CD4-positive, CD25-positive, alpha-beta regulatory T cell (primary cell): Measurements from ENCODE around the gene CORO1C. TPM values are rescaled to one million over a fixed set of nuclear protein-coding genes. Genes with fewer than 3 reads are reported as not detected.
"Not testable (repeated sequence)": the region's sequence is repeated elsewhere in the genome, so short reads cannot be mapped to it uniquely, and the experiment has no call there.

ENCODE experiments used
- ATAC-seq, 2 donors: fragments of 150-1000 bp; cut with Tn5 transposase; one replicate each; pipeline ENCODE4 v1.10.0; 2021; ENCODE audit warnings: low read depth in 2 of 2, moderate number of reproducible peaks in 2 of 2, moderate library complexity in 1 of 2
- DNase-seq, 3 donors: peaks; one replicate each; pipeline versions ENCODE4 v3.0.0 to v3.0.0-alpha.2; 2012 to 2022; ENCODE audit warnings: mixed read lengths in 1 of 3
- H3K27ac ChIP-seq: one replicate; pipeline ENCODE4 v1.7.0; 2013; ENCODE audit warnings: mild to moderate bottlenecking, low read length; ENCODE audit not compliant: insufficient read depth, poor library complexity, severe bottlenecking
- H3K27me3 ChIP-seq: one replicate; pipeline ENCODE4 v1.7.0; 2013; ENCODE audit warnings: low read length; ENCODE audit not compliant: control insufficient read depth, insufficient read depth
- H3K36me3 ChIP-seq: one replicate; pipeline ENCODE4 v1.7.0; 2013; ENCODE audit warnings: mild to moderate bottlenecking, low read length, moderate library complexity; ENCODE audit not compliant: control insufficient read depth, insufficient read depth
- H3K4me1 ChIP-seq: 2 replicates; pipeline ENCODE4 v1.7.0; 2013; ENCODE audit warnings: mild to moderate bottlenecking, low read length; ENCODE audit not compliant: insufficient read depth, control insufficient read depth, poor library complexity, severe bottlenecking
- H3K4me3 ChIP-seq: one replicate; pipeline ENCODE4 v1.7.0; 2013; ENCODE audit warnings: low read depth, mild to moderate bottlenecking, low read length, moderate library complexity
- H3K9me3 ChIP-seq, 2 experiments: 1 replicate in 1 of 2; 2 replicates in 1 of 2; pipeline ENCODE4 v1.7.0; 2013; ENCODE audit warnings: low read length in 2 of 2, mild to moderate bottlenecking in 1 of 2, moderate library complexity in 1 of 2; ENCODE audit not compliant: control insufficient read depth in 2 of 2
- H3K27ac Mint-ChIP-seq, 3 donors: one replicate each; pipeline ENCODE4 v1.8.0; 2020 to 2022; ENCODE audit warnings: mild to moderate bottlenecking in 3 of 3, mixed read lengths in 3 of 3, moderate library complexity in 2 of 3
- H3K27me3 Mint-ChIP-seq: one replicate; pipeline ENCODE4 v1.8.0; 2022; ENCODE audit warnings: mild to moderate bottlenecking, mixed read lengths
- H3K36me3 Mint-ChIP-seq: one replicate; pipeline ENCODE4 v1.8.0; 2020; ENCODE audit warnings: mixed read lengths
- H3K4me1 Mint-ChIP-seq, 4 donors: one replicate each; pipeline ENCODE4 v1.8.0; 2020 to 2022; ENCODE audit warnings: mixed read lengths in 4 of 4, mild to moderate bottlenecking in 1 of 4
- H3K4me3 Mint-ChIP-seq, 4 donors: one replicate each; pipeline ENCODE4 v1.8.0; 2020 to 2022; ENCODE audit warnings: mild to moderate bottlenecking in 4 of 4, mixed read lengths in 4 of 4, moderate library complexity in 3 of 4
- H3K9me3 Mint-ChIP-seq, 7 donors: one replicate each; pipeline ENCODE4 v1.8.0; 2020 to 2022; ENCODE audit warnings: mixed read lengths in 7 of 7, mild to moderate bottlenecking in 3 of 7, moderate library complexity in 2 of 7
- polyA plus RNA-seq, 4 donors: library from polyadenylated mRNA; unstranded; fragments of 300-500 nt; fragmentation: Illumina TruSeq; gene quantifications; one replicate each; pipeline ENCODE4 v1.2.3, GENCODE V29; 2021
- total RNA-seq: library from RNA; stranded (reverse); gene quantifications from one replicate; pipeline ENCODE4 v1.2.3, GENCODE V29; 2022

Gene CORO1C
- total and polyA plus RNA-seq, 5 donors from 2014 or later: 9.4 to 22.8 (median 21.2) TPM

GRCh38 chr12:108772247-108772646, 40.9 kb upstream of the CORO1C start:
- no peaks in the 10 kb centered on the region for H3K27me3 ChIP-seq
- Mint-ChIP-seq H3K9me3 (no peaks in the 10 kb centered on the region), H3K27me3 (peaks cover 12% of the 10 kb centered on the region), H3K4me1 (peaks cover 0 to 3% (median 0%) of the 10 kb centered on the region in 4 donors), H3K36me3 (no peaks in the 10 kb centered on the region), H3K4me3 (no peak overlapping the region), H3K27ac (no peak overlapping the region)
- H3K36me3 ChIP-seq: no peaks in the 10 kb centered on the region
- peaks cover 8% of the 10 kb centered on the region for H3K4me1 ChIP-seq
- no peak overlapping the region for H3K27ac ChIP-seq
- ATAC-seq: no peak
- H3K4me3 ChIP-seq: no peak overlapping the region
- H3K9me3 ChIP-seq: no peaks in the 10 kb centered on the region
- no peak for DNase-seq

GRCh38 chr12:108771835-108772234, 40.5 kb upstream of the CORO1C start:
- H3K27ac Mint-ChIP-seq, H3K36me3 ChIP-seq, DNase-seq, H3K4me1 ChIP-seq, H3K27ac ChIP-seq, H3K27me3 ChIP-seq, H3K9me3 ChIP-seq, H3K4me1 Mint-ChIP-seq, H3K4me3 ChIP-seq, H3K4me3 Mint-ChIP-seq, H3K36me3 Mint-ChIP-seq, H3K9me3 Mint-ChIP-seq, ATAC-seq: not testable (repeated sequence)
- H3K27me3 Mint-ChIP-seq: peaks cover 12% of the 10 kb centered on the region

DNA sequence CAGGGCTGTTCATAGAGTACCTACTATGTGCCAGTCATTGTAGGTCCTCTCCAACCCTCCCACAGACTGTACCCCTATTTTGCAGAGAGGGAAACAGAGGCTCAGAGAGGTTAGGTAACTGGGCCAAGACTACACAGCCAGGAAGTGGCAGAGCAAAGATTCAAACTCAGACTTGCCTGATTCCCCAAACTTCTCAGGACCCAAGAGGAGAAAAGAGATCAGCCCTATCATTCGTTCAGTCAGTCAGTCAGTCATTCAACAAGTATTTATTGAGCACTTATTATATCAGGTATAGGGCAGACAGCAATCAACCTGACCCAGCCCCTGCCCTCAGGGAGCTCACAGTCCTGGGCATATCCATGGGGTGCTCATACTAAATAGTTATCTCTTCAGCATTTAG, 39.6 kb upstream of the CORO1C start:
- Histone ChIP-seq H3K9me3 (no peaks in the 10 kb centered on the region), H3K4me3 (no peak overlapping the region), H3K36me3 (no peaks in the 10 kb centered on the region), H3K27ac (no peak overlapping the region), H3K27me3 (no peaks in the 10 kb centered on the region), H3K4me1 (peaks cover 8% of the 10 kb centered on the region)
- Mint-ChIP-seq H3K27ac (peak overlapping the region in 1 of 3 donors; percentile 51), H3K27me3 (peaks cover 17% of the 10 kb centered on the region), H3K36me3 (no peaks in the 10 kb centered on the region), H3K9me3 (peaks cover 0 to 1% (median 0%) of the 10 kb centered on the region in 7 donors), H3K4me1 (peaks cover 0 to 3% (median 0%) of the 10 kb centered on the region in 4 donors), H3K4me3 (no peak overlapping the region)
- ATAC-seq: no peak
- DNase-seq: no peak

- H3K9me3 ChIP-seq: no peaks in the 10 kb centered on the region
- H3K27me3 ChIP-seq: no peaks in the 10 kb centered on the region
- no peak for ATAC-seq
- H3K36me3 ChIP-seq: no peaks in the 10 kb centered on the region
- Mint-ChIP-seq H3K36me3 (no peaks in the 10 kb centered on the region), H3K4me3 (no peak overlapping the region), H3K9me3 (peaks cover 0 to 2% (median 0%) of the 10 kb centered on the region in 7 donors), H3K27ac (peak overlapping the region in 2 of 3 donors; percentile 38 to 51), H3K27me3 (peaks cover 18% of the 10 kb centered on the region), H3K4me1 (peaks cover 0 to 3% (median 0%) of the 10 kb centered on the region in 4 donors)
- H3K4me3 ChIP-seq: no peak overlapping the region
- H3K27ac ChIP-seq: no peak overlapping the region
- peaks cover 8% of the 10 kb centered on the region for H3K4me1 ChIP-seq
- no peak for DNase-seq
These were observed 39.0 kb upstream of the CORO1C start for GRCh38 chr12:108770269-108770829.

GRCh38 chr12:108768591-108769500, 37.5 kb upstream of the CORO1C start:
- H3K27me3 ChIP-seq: no peaks in the 10 kb centered on the region
- H3K4me1 ChIP-seq: peaks cover 8% of the 10 kb centered on the region
- H3K4me3 ChIP-seq: no peak overlapping the region
- H3K27ac Mint-ChIP-seq: peak overlapping the region in 1 of 3 donors; percentile 48
- H3K4me1 Mint-ChIP-seq: peaks cover 0 to 3% (median 0%) of the 10 kb centered on the region in 4 donors
- peak overlapping the region in 2 of 4 donors; percentile 6 to 38 for H3K4me3 Mint-ChIP-seq
- no peaks in the 10 kb centered on the region for H3K36me3 ChIP-seq
- H3K9me3 Mint-ChIP-seq: peaks cover 0 to 2% (median 0%) of the 10 kb centered on the region in 7 donors
- ATAC-seq: peak in 1 of 2 donors; percentile 25
- H3K27me3 Mint-ChIP-seq: peaks cover 10% of the 10 kb centered on the region
- H3K27ac ChIP-seq: no peak overlapping the region
- H3K9me3 ChIP-seq: no peaks in the 10 kb centered on the region
- peak in 1 of 3 donors; percentile 15 for DNase-seq
- no peaks in the 10 kb centered on the region for H3K36me3 Mint-ChIP-seq

DNA sequence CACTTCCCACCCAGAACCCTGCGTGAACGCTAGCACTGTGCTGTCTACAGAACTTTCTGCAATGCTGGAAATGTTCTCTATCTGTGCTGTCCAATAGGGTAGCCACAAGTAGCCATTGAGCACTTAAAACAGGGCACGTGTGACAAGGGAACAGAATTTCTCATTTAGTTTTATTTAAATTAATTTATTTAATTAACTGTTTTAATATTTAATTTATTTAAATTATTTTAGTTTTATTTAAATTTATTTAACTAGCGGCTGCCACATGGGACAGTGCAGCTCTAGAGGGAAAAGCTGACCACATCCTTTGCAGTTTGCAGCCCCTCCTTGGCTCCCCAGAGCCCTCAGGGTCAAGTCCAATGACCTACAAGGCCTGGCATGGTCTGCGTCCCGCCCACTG, 35.0 kb upstream of the CORO1C start:
- Mint-ChIP-seq H3K27ac (no peak overlapping the region), H3K9me3 (peaks cover 0 to 3% (median 0%) of the 10 kb centered on the region in 7 donors), H3K4me3 (no peak overlapping the region), H3K4me1 (peaks cover 0 to 3% (median 0%) of the 10 kb centered on the region in 4 donors), H3K36me3 (no peaks in the 10 kb centered on the region), H3K27me3 (peaks cover 10% of the 10 kb centered on the region)
- H3K27me3 ChIP-seq: no peaks in the 10 kb centered on the region
- DNase-seq (no peak), ATAC-seq (no peak)
- H3K9me3 ChIP-seq: no peaks in the 10 kb centered on the region
- H3K36me3 ChIP-seq: no peaks in the 10 kb centered on the region
- no peak overlapping the region for H3K4me3 ChIP-seq
- no peak overlapping the region for H3K27ac ChIP-seq
- peaks cover 8% of the 10 kb centered on the region for H3K4me1 ChIP-seq

DNA sequence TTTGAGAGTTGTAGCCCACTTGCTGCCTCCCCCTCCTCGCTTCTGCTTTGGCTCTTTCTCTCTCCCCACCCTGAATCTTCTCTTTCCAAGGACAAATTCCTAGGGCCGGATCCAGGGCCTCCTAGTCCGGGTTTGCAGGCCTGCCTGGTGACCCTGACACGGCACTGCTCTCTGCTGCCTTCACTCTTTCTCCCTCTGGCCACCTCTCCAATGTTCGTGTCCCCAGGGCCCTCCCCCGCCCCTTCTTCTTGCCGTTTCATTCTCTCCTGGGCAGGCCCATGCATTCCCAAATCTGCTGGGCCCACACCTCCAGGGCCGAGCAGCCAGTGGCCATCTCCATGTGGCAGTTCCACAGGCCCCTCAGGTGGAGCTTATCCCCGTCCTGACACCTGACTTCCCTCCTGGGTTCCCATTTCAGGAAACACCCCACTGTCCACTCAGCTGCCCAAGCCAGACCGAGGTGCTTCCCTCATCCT, 34.0 kb upstream of the CORO1C start:
- no peak overlapping the region for H3K27ac ChIP-seq
- H3K9me3 ChIP-seq: no peaks in the 10 kb centered on the region
- Mint-ChIP-seq H3K36me3 (no peaks in the 10 kb centered on the region), H3K4me3 (no peak overlapping the region), H3K27me3 (peaks cover 6% of the 10 kb centered on the region), H3K27ac (peak overlapping the region in 1 of 3 donors; percentile 69), H3K9me3 (peaks cover 0 to 3% (median 0%) of the 10 kb centered on the region in 7 donors), H3K4me1 (peaks cover 0 to 3% (median 0%) of the 10 kb centered on the region in 4 donors)
- peaks cover 8% of the 10 kb centered on the region for H3K4me1 ChIP-seq
- no peak for DNase-seq
- H3K36me3 ChIP-seq: no peaks in the 10 kb centered on the region
- no peak overlapping the region for H3K4me3 ChIP-seq
- ATAC-seq: no peak
- no peaks in the 10 kb centered on the region for H3K27me3 ChIP-seq
